GM04504 (cell line): ENCODE measurements around the gene PTBP2.

Experiments used
- DNase-seq: peaks from one replicate; pipeline ENCODE4 v3.0.0-alpha.2; 2012; ENCODE audit warnings: low read depth

The PTBP2 gene

DNA sequence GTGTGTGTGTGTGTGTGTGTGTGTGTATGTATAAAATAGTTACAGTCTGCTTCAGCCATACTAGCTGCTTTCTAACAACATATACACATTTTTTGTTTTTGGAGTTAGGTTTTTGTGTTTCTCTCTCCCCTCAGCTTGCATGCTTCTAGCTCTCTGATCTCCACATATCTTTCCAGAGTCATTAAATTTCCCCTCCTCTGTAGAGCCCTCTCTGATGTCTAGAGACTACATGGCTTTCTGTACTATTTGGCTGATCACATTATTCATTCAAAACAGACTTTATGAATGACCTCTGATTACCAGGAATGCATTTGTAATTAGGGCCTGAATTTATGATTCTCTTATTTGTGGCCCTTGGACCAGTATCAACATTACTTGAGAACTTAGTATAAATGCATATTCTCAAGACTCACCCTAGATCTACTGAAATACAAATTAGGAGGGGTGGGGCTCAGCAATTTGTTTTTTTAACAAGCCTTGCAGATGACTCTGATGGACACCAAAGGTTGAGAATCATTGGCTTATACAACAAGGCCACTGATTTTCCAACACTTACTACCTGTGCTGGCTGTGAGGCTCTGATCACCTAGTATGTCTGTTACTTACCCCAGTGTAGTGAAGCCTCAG lies 104.5 kb downstream of the PTBP2 start:
- no peak for DNase-seq

- DNase-seq = no peak
Observed at GRCh38 chr1:96833376-96833775, 111.8 kb downstream of the PTBP2 start.

GRCh38 chr1:96834986-96835385 lies 113.4 kb downstream of the PTBP2 start:
- DNase-seq = no peak

DNA sequence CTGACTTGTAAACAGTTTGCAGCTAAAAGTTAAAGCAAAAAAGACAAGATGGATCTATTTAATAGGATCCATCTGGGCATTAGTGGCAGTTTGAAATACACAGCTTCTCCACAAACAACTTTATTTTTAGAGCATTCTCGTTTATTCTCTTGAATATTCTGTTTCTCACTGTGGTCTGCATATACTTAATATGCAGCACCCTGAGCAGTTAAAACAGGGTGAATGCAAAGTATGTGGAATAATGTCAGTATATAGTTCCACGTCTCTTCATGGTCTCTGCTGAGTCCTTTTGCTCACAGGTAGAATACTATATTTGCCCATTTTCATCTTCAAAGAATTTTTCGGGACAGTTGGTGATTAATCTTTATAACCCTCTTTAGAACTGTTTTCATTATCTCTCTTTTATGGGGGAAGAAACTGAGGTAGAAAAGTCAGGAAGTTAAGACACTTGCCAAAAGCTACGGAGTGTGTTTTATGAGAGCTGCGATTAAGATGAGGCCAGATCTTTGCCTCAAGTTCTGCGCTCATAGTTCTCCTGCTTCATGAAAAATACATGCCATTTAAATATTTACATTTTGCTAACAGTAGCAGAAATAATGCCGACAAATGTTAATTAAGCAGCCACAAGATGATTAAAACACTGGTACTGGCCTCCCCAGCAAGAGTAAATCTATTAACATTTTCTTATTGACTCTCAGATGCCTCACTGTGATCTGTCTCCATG lies 115.6 kb downstream of the PTBP2 start:
- DNase-seq = no peak

DNA sequence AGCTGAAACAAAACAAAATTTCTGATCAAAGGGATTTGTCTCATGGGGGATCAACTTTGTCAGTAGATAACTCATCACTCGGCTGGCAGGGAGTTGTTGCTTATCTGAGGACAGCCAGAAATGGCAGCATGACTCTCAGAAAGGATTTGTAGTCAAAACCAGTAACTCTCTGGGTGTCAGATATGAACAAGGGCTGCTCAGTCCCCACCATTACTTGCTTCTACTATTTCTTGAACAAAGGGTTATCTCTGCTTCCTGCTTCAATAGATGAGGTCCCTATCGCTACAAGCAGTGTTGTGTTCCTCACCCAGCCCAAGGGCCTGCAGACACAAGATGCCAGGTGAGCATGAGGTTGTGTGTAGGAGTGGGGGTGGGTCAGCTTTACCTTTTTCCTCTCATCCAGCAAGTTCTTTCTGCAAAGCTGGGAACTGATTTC lies 116.2 kb downstream of the PTBP2 start:
- DNase-seq = no peak

GRCh38 chr1:96840396-96840795 lies 118.8 kb downstream of the PTBP2 start:
- peak; percentile 27 for DNase-seq

GRCh38 chr1:96842215-96842614 lies 120.6 kb downstream of the PTBP2 start:
- no peak for DNase-seq

DNA sequence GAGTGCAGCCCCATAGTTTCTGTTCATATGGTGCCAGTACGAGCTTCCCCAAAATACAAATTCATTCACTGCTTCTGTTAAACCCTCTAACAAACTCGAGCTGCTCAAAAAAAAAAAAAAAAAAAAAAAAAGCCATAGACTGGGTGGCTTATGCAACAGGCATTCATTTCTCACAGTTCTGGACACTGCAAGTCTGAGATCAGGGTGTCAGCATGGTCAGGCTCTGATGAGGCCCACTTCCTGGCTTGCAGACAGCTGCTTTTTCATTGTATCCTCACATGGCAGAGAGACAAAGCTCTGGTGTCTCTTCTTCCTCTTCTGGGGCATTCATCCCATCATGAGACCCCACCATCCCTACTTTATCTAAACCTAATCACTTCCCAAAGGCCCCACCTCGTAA lies 121.6 kb downstream of the PTBP2 start:
- DNase-seq = peak; percentile 57

DNA sequence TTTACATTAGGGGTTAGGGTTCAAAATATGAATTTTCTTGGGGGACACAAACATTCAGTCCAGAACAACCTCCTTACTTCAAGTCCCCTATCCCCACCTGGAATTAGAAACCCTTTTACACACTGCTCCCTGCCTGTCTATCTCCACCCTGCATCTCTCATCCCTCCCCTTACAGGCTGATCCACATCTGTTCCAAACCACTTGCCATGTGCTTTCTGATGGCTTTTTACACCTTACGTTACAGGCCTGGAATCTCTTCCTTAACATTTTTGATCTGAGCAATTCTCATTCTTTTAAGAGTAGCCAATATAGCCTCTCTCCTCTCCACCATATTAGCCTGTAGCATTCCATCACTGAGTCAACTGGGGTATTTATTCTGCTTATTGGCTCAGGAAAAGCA lies 122.0 kb downstream of the PTBP2 start:
- DNase-seq = no peak

- DNase-seq = no peak
Observed at GRCh38 chr1:96845464-96845863, 123.9 kb downstream of the PTBP2 start.

GRCh38 chr1:96861836-96862235 lies 140.3 kb downstream of the PTBP2 start:
- no peak for DNase-seq

DNA sequence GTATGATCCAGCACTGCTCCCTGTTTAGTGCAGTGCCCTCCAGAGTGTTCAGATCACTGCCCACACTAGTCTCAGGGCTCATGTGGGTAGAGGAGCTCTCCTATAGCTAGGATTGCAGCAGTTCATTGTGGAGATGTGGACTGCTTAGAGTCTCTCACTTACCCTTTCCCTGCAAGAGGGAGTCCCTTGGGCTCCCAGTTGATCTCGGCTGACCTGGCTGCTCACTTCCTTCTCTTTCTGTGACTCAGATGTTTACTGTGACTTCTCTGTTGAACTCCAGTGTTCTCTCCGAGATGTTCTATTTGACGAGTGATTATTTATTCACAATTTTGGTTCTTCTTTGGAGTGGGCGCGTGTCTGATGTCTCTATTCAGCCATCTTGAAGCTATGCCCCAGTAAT lies 141.9 kb downstream of the PTBP2 start:
- DNase-seq = no peak
